Vagina (tissue), 2 donors: ENCODE measurements around the gene HCAR3.

Source experiments
- POLR2A ChIP-seq, 2 donors: fragments of 450-650 bp; IDR thresholded peaks; one replicate each; pipeline ENCODE4 v1.6.1; 2017; ENCODE audit warnings: antibody characterized with exemption in 2 of 2, mild to moderate bottlenecking in 2 of 2, moderate library complexity in 2 of 2
- POLR2AphosphoS5 ChIP-seq, 2 donors: sonication (generic); formaldehyde crosslinking; IDR thresholded peaks; one replicate each; pipeline ENCODE4 v1.9.0; 2017; ENCODE audit warnings: antibody characterized with exemption in 2 of 2, mild to moderate bottlenecking in 2 of 2, low read depth in 1 of 2; ENCODE audit not compliant: insufficient read depth in 1 of 2
- TF ChIP-seq, protein P1 (sequence below), 3 experiments: fragments of 450-650 bp in 2 of 3; fragments of 200-600 bp in 1 of 3; sonication (generic) in 1 of 3; IDR thresholded peaks; one replicate each; pipeline ENCODE4 v1.5.1; 2017 to 2019; ENCODE audit warnings: antibody characterized with exemption in 3 of 3, mild to moderate bottlenecking in 2 of 3, moderate library complexity in 2 of 3

GRCh38 chr12:122729583-122730214 is 13.1 kb upstream of the HCAR3 start:
- TF ChIP-seq, protein P1, sequence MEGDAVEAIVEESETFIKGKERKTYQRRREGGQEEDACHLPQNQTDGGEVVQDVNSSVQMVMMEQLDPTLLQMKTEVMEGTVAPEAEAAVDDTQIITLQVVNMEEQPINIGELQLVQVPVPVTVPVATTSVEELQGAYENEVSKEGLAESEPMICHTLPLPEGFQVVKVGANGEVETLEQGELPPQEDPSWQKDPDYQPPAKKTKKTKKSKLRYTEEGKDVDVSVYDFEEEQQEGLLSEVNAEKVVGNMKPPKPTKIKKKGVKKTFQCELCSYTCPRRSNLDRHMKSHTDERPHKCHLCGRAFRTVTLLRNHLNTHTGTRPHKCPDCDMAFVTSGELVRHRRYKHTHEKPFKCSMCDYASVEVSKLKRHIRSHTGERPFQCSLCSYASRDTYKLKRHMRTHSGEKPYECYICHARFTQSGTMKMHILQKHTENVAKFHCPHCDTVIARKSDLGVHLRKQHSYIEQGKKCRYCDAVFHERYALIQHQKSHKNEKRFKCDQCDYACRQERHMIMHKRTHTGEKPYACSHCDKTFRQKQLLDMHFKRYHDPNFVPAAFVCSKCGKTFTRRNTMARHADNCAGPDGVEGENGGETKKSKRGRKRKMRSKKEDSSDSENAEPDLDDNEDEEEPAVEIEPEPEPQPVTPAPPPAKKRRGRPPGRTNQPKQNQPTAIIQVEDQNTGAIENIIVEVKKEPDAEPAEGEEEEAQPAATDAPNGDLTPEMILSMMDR (IDR thresholded peaks at IDR 0.05), result no peak
- TF ChIP-seq POLR2A (IDR thresholded peaks at IDR 0.05), result no peak
- TF ChIP-seq POLR2AphosphoS5 (IDR thresholded peaks at IDR 0.05; ENCODE audit: insufficient read depth in 1 of 2, low read depth in 1 of 2), result no peak
